HG02571 (cell line): ENCODE data around the gene OR7C1.
"Not testable (repeated sequence)": the region's sequence is repeated elsewhere in the genome, so short reads cannot be mapped to it uniquely, and the experiment has no call there.

Source experiments
- ATAC-seq: cut with Tn5 transposase; IDR thresholded peaks from one replicate; pipeline ENCODE4 v1.9.1; 2021; ENCODE audit warnings: mild to moderate bottlenecking, moderate library complexity; ENCODE audit not compliant: unreplicated experiment

The OR7C1 gene

GRCh38 chr19:14785102-14785793 lies 49.7 kb downstream of the OR7C1 start:
- ATAC-seq, result not testable (repeated sequence)

GRCh38 chr19:14784730-14785101 lies 50.3 kb downstream of the OR7C1 start:
- not testable (repeated sequence) for ATAC-seq

GRCh38 chr19:14783410-14783998 lies 51.5 kb downstream of the OR7C1 start:
- ATAC-seq, result not testable (repeated sequence)

GRCh38 chr19:14782626-14783409 lies 52.2 kb downstream of the OR7C1 start:
- no peak for ATAC-seq

- not testable (repeated sequence) for ATAC-seq
Observed at GRCh38 chr19:14781713-14782536, 53.1 kb downstream of the OR7C1 start.

GRCh38 chr19:14780622-14781225 lies 54.3 kb downstream of the OR7C1 start:
- ATAC-seq, result not testable (repeated sequence)

- no peak for ATAC-seq
Observed at GRCh38 chr19:14779151-14779550, 55.8 kb downstream of the OR7C1 start.

GRCh38 chr19:14778110-14778845 lies 56.7 kb downstream of the OR7C1 start, which contains the start of gene ADGRE2:
Gene ADGRE2 (minus strand): TSS chr19:14778560. CDS start chr19:14776756, 1,804 bp downstream.
- ATAC-seq, result not testable (repeated sequence)

GRCh38 chr19:14777645-14778044 lies 57.3 kb downstream of the OR7C1 start:
- not testable (repeated sequence) for ATAC-seq

GRCh38 chr19:14775869-14776586 lies 59.0 kb downstream of the OR7C1 start:
- ATAC-seq, result no peak

GRCh38 chr19:14775326-14775725 lies 59.7 kb downstream of the OR7C1 start:
- ATAC-seq, result not testable (repeated sequence)

GRCh38 chr19:14774373-14774772 lies 60.6 kb downstream of the OR7C1 start:
- ATAC-seq, result no peak

- ATAC-seq, result not testable (repeated sequence)
Observed at GRCh38 chr19:14773722-14774121, 61.3 kb downstream of the OR7C1 start.

GRCh38 chr19:14772995-14773394 lies 62.0 kb downstream of the OR7C1 start:
- ATAC-seq, result no peak

- no peak for ATAC-seq
Observed at GRCh38 chr19:14772467-14772866, 62.5 kb downstream of the OR7C1 start.

GRCh38 chr19:14770944-14771839 lies 63.8 kb downstream of the OR7C1 start:
- no peak for ATAC-seq

GRCh38 chr19:14770136-14770535 lies 64.8 kb downstream of the OR7C1 start:
- ATAC-seq, result no peak

- no peak for ATAC-seq
Observed at GRCh38 chr19:14769201-14769600, 65.8 kb downstream of the OR7C1 start.
